A673 (cell line): ENCODE measurements around the gene FLG2. TPM values are rescaled to one million over a fixed set of nuclear protein-coding genes. Genes with fewer than 3 reads are reported as not detected.

Experiments used
- BruUV-seq: library from RNA; stranded (reverse); fragments of 400-500 nt; replicated peaks from 2 replicates; lab custom pipeline; 2021; lab: Mats Ljungman, UMichigan
- CTCF ChIA-PET: fragments of 300-600 bp; sonication (Branson Sonifier 250); formaldehyde crosslinking; loops from one replicate; lab custom pipeline; 2022; ENCODE audit warnings: antibody characterized with exemption; lab: Charles Lee
- POLR2A ChIA-PET: fragments of 300-600 bp; sonication (Branson Sonifier 250); formaldehyde crosslinking; loops from one replicate; lab custom pipeline; 2022; ENCODE audit warnings: antibody characterized with exemption; ENCODE audit not compliant: low non-redundant PET; lab: Charles Lee
- DNase-seq: peaks from one replicate; pipeline ENCODE4 v3.0.0-alpha.2; 2015; ENCODE audit warnings: low spot score
- H3K27ac ChIP-seq: fragments of 200-600 bp; sonication (generic); 2 replicates; pipeline ENCODE4 v1.5.1; 2016; ENCODE audit warnings: mixed run types, low read depth, mild to moderate bottlenecking, mixed read lengths, antibody characterized with exemption, low read length; ENCODE audit not compliant: poor library complexity, severe bottlenecking
- H3K27me3 ChIP-seq: fragments of 200-600 bp; sonication (generic); replicated peaks from 2 replicates; pipeline ENCODE4 v1.6.1; 2017; ENCODE audit warnings: mixed run types, low read depth, mild to moderate bottlenecking, mixed read lengths, antibody characterized with exemption, low read length; ENCODE audit not compliant: insufficient read depth, poor library complexity
- H3K36me3 ChIP-seq: fragments of 200-600 bp; sonication (generic); 2 replicates; pipeline ENCODE4 v1.6.1; 2016; ENCODE audit warnings: mixed run types, mild to moderate bottlenecking, mixed read lengths, antibody characterized with exemption, low read length; ENCODE audit not compliant: insufficient read depth, poor library complexity, severe bottlenecking
- H3K4me1 ChIP-seq: fragments of 200-600 bp; sonication (generic); 2 replicates; pipeline ENCODE4 v1.6.1; 2017; ENCODE audit warnings: mixed run types, mild to moderate bottlenecking, mixed read lengths, antibody characterized with exemption, low read length; ENCODE audit not compliant: insufficient read depth, poor library complexity, severe bottlenecking
- H3K4me3 ChIP-seq: fragments of 200-600 bp; sonication (generic); 2 replicates; pipeline ENCODE4 v1.5.1; 2016; ENCODE audit warnings: low read depth, mixed run types, mild to moderate bottlenecking, mixed read lengths, low read length; ENCODE audit not compliant: poor library complexity, severe bottlenecking
- H3K9me3 ChIP-seq: fragments of 200-600 bp; sonication (generic); 2 replicates; pipeline ENCODE4 v1.6.1; 2016; ENCODE audit warnings: mixed run types, low read depth, mild to moderate bottlenecking, mixed read lengths, antibody characterized with exemption, low read length; ENCODE audit not compliant: poor library complexity, severe bottlenecking
- CTCF ChIP-seq: fragments of 300-800, 200-600 bp; sonication (generic); conservative IDR thresholded peaks from 2 replicates; pipeline ENCODE4 v1.5.1; 2017; ENCODE audit warnings: low read depth, mild to moderate bottlenecking, antibody characterized with exemption, low read length, moderate library complexity, mixed read lengths
- EZH2 ChIP-seq: fragments of 200-600 bp; sonication (generic); IDR thresholded peaks from 2 replicates; pipeline ENCODE4 v1.6.1; 2017; ENCODE audit warnings: borderline replicate concordance, low read depth, mild to moderate bottlenecking, mixed read lengths, antibody characterized with exemption, low read length; ENCODE audit not compliant: poor library complexity, severe bottlenecking
- intact Hi-C: fragments of 100-400 bp; cut with micrococcal nuclease; formaldehyde crosslinking; loops from one replicate; pipeline ENCODE4 v1.10.0; 2022; ENCODE audit not compliant: unreplicated experiment
- total RNA-seq: library from RNA; stranded (reverse); gene quantifications from 2 replicates; pipeline ENCODE4 v1.2.3, GENCODE V29; 2021

The FLG2 gene
- total RNA-seq, 1 experiment from 2014 or later, result not detected

DNA sequence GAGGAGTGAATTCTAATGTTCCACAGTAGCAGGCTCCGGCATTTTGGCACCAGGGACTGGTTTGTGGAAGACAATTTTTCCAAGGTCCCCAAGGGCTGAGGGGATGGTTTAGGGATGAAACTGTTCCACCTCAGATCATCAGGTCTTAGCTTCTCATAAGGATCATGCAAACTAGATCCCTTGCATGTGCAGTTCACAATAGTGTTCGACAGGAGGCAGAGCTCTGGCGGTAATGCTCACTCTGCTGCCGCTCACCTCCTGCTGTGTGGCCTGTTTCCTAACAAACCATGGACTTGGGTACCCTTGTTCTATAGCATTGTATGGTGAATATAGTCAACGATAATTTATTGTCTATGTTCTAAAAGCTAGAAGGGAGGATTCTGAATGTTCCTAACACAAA is 37.7 kb upstream of the FLG2 start:
- intact Hi-C loops, result no loop called here
- H3K4me3 ChIP-seq, result no peak overlapping the region
- DNase-seq, result peak; percentile 27
- no peak for TF ChIP-seq EZH2
- 0 out of 2 replicates have a peak, but pooled peaks have one; percentile 24 for TF ChIP-seq CTCF
- BruUV-seq, result no TSS peak
- H3K36me3 ChIP-seq, result no peaks in the 10 kb centered on the region
- no peaks in the 10 kb centered on the region for H3K27me3 ChIP-seq
- no peaks in the 10 kb centered on the region for H3K4me1 ChIP-seq
- CTCF ChIA-PET, result interaction anchor here (0.6 kb wide), 1 partner anchor 61 kb away, joined by 4 read pairs; no protein-coding TSS in a partner anchor
- H3K9me3 ChIP-seq, result no peaks in the 10 kb centered on the region
- POLR2A ChIA-PET, result no interaction called here
- no peak overlapping the region for H3K27ac ChIP-seq

- Histone ChIP-seq H3K27me3 (no peaks in the 10 kb centered on the region), H3K9me3 (no peaks in the 10 kb centered on the region), H3K27ac (no peak overlapping the region), H3K4me3 (no peak overlapping the region), H3K4me1 (no peaks in the 10 kb centered on the region), H3K36me3 (no peaks in the 10 kb centered on the region)
- TF ChIP-seq CTCF (no peak), EZH2 (no peak)
- BruUV-seq, result no TSS peak
- CTCF ChIA-PET, result no interaction called here
- POLR2A ChIA-PET, result no interaction called here
- no peak for DNase-seq
- intact Hi-C loops, result no loop called here
These were observed 34.3 kb upstream of the FLG2 start for GRCh38 chr1:152394151-152394550.

DNA sequence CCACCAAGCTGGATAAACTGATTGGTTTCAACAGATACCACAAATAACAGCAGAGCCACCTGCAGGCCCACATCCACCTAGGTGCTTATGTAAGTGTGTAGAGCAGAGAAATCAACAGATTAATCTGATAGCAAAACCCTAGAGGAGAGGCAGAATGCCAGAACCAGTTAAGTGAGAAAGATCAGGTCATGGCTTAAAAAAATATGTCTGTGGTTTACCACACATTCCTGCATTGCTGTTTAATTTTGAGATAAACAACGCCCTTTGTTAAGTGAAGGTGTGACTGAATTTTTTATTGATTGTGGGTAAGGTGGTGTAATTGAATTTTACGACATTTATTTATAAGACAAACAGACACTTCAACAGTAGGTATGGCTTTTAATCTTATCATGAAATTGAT is 33.1 kb upstream of the FLG2 start:
- no TSS peak for BruUV-seq
- ChIA-PET CTCF (no interaction called here), POLR2A (no interaction called here)
- Histone ChIP-seq H3K4me1 (no peaks in the 10 kb centered on the region), H3K27ac (no peak overlapping the region), H3K4me3 (no peak overlapping the region), H3K9me3 (no peaks in the 10 kb centered on the region), H3K36me3 (no peaks in the 10 kb centered on the region), H3K27me3 (no peaks in the 10 kb centered on the region)
- no peak for DNase-seq
- TF ChIP-seq CTCF (no peak), EZH2 (no peak)
- intact Hi-C loops, result no loop called here
